Astrocyte of the hippocampus (primary cell): ENCODE data around the gene DLD.
"Not testable (repeated sequence)": the region's sequence is repeated elsewhere in the genome, so short reads cannot be mapped to it uniquely, and the experiment has no call there.

ENCODE experiments used
- DNase-seq: peaks from one replicate; pipeline ENCODE4 v3.0.0; 2011; ENCODE audit warnings: low read depth, low spot score

Gene DLD

GRCh38 chr7:107874111-107874510 is 16.9 kb upstream of the DLD start:
- no peak for DNase-seq

GRCh38 chr7:107874605-107875446 is 16.2 kb upstream of the DLD start:
- DNase-seq, result peak; percentile 72

- no peak for DNase-seq
These were observed 14.1 kb upstream of the DLD start for GRCh38 chr7:107876916-107877315.

DNA sequence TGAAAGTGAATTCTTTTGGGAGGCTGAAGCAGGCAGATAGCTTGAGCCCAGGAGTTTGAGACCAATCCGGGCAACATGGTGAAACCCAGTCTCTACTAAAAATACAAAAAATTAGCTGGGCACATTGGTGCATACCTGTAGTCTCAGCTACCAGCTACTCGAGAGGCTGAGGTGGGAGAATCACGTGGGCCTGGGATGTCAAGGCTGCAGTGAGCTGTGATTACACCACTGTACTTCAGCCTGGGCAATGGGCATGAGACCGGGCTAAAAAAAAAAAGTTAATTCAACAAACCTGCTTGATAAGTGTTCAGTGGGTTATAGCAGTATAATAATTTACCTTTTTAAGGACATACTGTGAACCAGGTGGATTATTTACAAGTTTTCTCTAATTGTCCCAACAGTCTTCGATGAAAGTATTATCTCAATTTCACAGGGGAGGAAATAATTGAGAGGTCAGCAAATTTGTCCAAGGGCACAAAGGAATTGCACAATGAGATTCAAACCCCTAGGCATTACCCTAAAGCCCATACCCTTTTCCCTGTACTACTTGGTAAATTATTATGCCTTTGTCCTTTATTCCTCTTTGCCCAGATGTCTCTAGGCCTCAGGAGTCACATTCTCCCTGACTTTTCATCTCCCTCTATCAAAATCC is 13.1 kb upstream of the DLD start:
- no peak for DNase-seq

DNA sequence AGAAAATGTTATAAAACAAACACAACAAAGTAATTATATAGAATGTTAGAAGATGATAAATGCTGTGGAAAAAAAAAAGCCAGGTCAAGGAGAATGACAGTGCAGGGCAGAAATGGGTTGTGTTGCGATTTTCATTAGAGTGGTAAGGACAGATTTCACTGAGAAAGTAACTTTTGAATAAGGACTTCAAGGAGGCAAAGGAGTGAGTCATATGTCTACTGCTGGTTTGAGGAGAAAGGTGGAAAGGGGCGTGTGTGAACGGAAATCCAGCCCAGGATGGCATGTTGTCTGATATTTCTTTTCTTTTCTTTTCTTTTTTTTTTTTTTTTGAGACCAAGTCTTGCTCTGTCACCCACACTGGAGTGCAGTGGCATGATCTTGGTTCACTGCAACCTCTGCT is 12.3 kb upstream of the DLD start:
- no peak for DNase-seq

- peak; percentile 77 for DNase-seq
These were observed 11.5 kb upstream of the DLD start for GRCh38 chr7:107879400-107880035.

GRCh38 chr7:107882766-107883165 is 8.2 kb upstream of the DLD start:
- no peak for DNase-seq

- DNase-seq, result no peak
These were observed 6.7 kb upstream of the DLD start for GRCh38 chr7:107884066-107884818.

GRCh38 chr7:107887827-107888226 is 3.2 kb upstream of the DLD start:
- DNase-seq, result not testable (repeated sequence)

DNA sequence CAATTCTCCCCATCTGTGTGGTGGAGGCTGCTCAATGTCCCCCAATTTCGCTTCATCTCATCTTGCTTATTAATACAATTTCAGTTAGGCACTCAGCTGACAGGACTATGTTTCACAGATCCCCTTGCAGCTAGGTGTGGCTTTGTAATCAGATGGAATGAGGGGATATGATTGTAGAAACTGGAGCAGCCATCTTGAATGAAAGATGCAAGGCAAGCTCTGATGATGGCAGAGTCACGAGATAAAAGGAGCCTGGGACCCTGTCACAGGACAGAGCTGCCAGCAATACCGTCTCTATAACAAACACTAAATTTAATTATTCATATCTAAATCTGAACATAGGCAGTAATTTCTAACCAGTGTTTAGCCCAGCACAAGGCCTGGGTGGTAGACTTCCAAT is 991 bp upstream of the DLD start:
- no peak for DNase-seq

DNA sequence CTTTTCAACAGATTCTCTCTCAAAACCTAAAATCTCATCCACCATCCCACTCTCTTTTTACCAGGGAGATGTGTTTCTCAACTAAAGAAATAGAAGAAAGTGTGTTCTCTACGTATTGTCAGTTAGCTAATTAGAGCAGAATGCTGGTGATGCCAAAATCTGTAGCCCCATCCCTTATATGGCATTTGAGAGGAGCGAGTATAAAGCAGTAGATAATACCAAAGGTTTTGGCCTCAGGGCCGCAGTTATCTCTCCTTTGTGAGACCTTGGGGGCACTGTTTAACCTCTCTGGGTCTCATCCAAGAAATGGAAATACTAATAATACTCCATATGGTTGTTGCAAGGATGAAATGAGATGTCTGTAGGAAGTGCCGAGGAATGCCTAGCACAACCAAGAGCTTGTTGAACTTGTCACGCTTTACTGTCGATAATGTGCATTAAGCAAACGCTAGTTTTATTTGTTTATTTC is 456 bp upstream of the DLD start:
- DNase-seq, result no peak

GRCh38 chr7:107891636-107892366 is 818 bp downstream of the DLD start:
- peak; percentile 11 for DNase-seq

GRCh38 chr7:107892367-107892741 is 1.4 kb downstream of the DLD start:
- DNase-seq, result not testable (repeated sequence)

DNA sequence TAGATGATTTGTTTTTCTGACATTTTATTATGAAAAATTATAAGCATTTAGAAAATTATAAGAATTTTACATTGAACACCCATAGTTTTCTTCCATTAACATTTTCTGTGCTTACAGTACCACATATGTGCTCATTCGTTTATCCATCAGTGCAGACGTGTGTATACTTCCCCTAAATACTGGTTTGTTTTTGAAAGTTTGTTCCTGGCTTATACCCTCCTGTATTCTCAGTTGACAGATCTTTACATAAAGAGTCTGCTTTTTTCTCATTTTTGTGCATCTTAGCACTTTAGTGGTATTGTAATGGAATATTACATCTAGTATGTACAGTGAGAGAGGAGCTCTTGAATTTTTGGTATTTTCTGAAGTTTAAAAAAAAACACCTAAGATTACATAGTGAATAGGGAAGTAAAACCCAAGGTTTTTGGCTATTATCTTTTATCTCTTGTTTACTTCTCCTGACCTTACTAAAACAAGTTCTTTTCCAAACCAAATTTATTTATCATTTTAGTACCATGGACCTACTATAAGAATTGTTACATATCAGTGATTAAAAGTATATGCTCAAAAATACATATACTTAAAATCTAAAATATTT is 8.1 kb downstream of the DLD start:
- DNase-seq, result no peak

GRCh38 chr7:107900496-107901015 is 9.6 kb downstream of the DLD start:
- DNase-seq, result no peak

- peak; percentile 49 for DNase-seq
These were observed 11.4 kb downstream of the DLD start for GRCh38 chr7:107902381-107902780.

DNA sequence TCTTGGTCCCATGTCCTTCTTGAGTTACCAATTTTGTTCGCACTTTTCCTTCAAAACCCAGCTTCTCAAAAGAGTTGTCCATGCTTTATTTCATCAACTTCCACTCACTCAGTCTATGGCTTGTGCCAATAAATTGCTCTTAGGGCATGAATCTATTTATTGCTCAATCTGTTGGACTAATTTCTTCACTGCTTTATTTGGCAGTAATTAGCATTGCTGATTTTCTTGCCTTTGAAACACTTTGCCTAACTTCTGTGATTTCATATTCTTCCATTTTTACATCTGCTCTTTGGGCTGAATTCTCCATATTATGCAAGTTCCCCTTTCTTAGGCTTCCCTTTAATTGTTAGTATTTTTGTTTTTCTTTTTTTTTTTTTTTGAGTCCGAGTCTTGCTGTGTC is 16.8 kb downstream of the DLD start:
- no peak for DNase-seq

GRCh38 chr7:107909445-107909844 is 18.5 kb downstream of the DLD start:
- no peak for DNase-seq

GRCh38 chr7:107911981-107912380 is 21.0 kb downstream of the DLD start:
- DNase-seq, result no peak

- DNase-seq, result no peak
These were observed 22.9 kb downstream of the DLD start for GRCh38 chr7:107913851-107914250.

GRCh38 chr7:107914831-107915230 is 23.8 kb downstream of the DLD start:
- DNase-seq, result no peak
